G401 (cell line): Measurements from ENCODE around the gene SLC5A10. TPM values are rescaled to one million over a fixed set of nuclear protein-coding genes. Genes with fewer than 3 reads are reported as not detected.
"Not testable (repeated sequence)": the region's sequence is repeated elsewhere in the genome, so short reads cannot be mapped to it uniquely, and the experiment has no call there.

Experiments
- DNase-seq: peaks from one replicate; pipeline ENCODE4 v3.0.0-alpha.2; 2015; ENCODE audit warnings: low spot score
- in situ Hi-C: cut with HindIII; loops from 2 replicates; pipeline ENCODE4 v1.10.0; 2016; ENCODE audit warnings: low sequenced_read_pairs, mixed read lengths
- total RNA-seq: library from RNA; depleted of rRNA; stranded (reverse); fragments of >200 nt; shearing (Covaris generic); gene quantifications from 2 replicates; pipeline ENCODE4 v1.2.3, GENCODE V29; 2014

Gene SLC5A10
- total RNA-seq, 1 experiment from 2014 or later, result not detected

DNA sequence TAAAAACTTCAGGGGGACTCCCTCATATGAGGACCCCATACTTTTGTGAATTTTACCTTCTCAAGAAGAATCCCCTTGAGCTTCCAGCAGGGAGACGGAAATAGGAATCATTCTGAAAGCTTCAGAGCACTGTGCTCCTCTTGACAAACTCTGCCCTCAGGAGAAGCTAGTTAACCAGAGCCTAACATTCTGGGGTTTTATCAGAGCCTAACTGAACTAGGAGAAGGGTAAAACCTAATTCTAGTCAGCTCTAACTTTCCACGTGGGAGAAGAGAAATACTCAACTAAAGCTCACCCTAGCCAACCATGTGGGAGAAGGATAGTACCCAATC, 13.3 kb upstream of the SLC5A10 start:
- in situ Hi-C loops, result no loop called here
- no peak for DNase-seq

DNA sequence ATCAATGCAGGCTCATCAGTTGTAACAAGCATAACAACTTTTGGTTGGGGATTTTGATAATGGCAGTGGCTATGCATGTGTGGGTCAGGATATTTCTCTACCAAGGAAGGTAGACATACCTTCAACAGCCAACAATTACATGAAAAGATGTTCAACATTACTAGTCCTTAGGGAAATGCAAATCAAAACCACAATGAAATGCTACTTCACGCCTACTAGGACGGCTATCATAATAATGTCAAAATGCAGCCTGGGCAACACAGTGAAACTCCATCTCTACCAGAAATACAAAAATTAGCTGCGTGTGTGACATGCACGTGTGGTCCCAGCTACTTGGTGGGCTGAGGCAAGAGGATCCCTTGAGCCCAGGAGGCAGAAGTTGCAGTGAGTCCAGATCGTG, 7.3 kb upstream of the SLC5A10 start:
- DNase-seq, result no peak
- in situ Hi-C loops, result no loop called here

DNA sequence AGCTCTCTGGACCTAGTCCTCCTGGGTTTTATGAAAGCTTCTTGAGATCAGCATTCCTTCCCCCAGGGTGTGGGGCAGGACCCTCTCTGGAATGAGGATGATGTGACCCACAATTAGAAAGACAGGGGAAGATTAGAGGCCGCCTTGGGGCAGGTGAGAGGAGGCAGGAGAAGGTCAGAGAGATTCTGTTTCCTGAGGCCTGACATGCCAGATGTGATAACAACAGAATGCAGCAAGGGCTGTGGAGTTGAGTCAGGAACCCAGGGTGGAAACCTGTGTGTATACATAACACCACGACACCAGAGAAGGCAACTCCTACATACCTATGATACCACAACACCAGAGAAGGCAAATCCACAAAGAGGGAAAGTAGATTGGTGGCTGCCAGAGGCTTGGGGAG, 5.4 kb upstream of the SLC5A10 start:
- no peak for DNase-seq

DNA sequence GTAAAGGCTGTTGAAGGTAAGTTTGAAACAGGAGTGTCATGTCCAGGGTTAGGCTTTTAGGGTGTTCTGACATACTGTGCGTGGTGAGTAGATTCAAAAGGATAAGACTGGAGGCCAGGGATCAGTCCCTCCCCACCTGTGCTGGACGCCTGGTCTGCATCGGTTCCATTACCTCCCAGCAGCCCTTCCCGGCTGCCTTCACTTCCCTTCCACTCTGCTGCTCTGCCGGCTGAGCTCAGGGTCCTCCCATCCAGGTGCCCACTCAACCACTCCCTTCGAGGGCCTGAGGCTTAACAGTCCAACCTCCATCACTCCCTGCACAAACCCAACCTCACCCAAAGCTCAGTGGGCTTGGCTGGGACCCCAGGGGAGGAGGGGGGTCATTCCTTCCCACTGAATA, 4.1 kb upstream of the SLC5A10 start:
- in situ Hi-C loops, result no loop called here
- no peak for DNase-seq

More for the DNA sequence above, 5.4 kb upstream of the SLC5A10 start:
- in situ Hi-C loops, result no loop called here

DNA sequence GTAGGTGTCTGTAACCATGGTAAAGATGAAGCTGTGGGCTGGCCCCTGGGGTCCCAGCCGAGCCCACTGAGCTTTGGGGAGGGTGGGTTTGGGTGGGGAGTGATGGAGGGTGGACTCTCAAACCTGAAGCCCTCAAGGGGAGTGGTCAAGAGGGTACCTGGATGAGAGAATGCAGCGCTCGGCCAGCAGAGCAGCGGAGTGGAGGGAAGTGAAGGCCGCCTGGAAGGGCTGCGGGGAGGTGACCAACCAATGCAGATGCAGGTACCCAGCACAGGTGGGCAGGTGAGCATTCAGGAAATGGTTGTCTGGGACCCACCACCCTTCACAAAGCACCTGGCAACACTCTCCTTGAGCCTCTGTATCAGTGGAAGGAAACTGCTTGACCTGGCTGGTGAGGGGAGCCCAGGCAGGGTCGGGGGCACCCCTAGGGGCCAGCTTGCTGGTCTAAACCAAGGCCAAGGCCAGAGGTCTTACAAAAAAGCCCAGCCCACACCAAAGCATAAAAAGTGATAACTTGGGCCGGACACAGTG, 3.4 kb upstream of the SLC5A10 start:
- in situ Hi-C loops, result no loop called here
- no peak for DNase-seq

DNA sequence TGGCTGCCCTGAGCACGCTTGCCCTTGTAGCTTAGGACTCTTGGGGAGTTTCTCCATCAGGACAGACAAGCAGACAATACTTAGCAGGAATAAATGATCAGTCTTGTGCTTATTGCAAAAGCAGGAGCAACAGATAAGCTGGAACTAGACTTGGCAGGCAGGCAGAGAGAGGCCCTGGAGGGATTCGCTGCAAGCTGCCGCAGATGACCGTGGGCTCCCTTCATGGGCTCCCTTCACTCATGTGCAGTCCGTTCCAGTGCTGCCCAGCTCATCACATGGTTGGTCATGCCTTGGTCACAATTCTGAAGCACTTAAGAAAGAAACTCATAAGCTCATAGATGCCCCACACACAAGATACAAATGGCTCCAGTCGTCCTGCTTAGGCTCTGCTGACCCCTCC, 2.4 kb upstream of the SLC5A10 start:
- no peak for DNase-seq
- in situ Hi-C loops, result no loop called here

DNA sequence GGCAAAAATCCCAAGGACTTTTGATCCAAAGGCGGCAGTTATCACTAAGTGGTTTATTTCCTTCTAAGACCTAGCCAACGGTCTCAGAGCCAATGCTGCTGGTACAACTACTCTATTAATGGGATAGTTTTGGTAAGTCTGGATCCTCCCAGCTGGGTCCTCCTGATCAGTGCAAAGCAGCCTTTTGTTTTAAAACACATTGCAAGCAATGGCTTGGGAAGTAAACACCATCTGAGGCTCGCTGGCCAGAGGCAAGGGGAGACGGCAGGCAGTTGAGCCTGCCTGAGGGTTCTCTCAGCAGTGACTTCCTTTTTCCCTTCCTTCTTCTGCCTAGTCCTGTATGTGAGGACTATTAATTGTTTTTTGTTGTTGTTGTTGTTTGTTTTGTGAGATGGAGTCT, 1.6 kb upstream of the SLC5A10 start:
- in situ Hi-C loops, result no loop called here
- no peak for DNase-seq

DNA sequence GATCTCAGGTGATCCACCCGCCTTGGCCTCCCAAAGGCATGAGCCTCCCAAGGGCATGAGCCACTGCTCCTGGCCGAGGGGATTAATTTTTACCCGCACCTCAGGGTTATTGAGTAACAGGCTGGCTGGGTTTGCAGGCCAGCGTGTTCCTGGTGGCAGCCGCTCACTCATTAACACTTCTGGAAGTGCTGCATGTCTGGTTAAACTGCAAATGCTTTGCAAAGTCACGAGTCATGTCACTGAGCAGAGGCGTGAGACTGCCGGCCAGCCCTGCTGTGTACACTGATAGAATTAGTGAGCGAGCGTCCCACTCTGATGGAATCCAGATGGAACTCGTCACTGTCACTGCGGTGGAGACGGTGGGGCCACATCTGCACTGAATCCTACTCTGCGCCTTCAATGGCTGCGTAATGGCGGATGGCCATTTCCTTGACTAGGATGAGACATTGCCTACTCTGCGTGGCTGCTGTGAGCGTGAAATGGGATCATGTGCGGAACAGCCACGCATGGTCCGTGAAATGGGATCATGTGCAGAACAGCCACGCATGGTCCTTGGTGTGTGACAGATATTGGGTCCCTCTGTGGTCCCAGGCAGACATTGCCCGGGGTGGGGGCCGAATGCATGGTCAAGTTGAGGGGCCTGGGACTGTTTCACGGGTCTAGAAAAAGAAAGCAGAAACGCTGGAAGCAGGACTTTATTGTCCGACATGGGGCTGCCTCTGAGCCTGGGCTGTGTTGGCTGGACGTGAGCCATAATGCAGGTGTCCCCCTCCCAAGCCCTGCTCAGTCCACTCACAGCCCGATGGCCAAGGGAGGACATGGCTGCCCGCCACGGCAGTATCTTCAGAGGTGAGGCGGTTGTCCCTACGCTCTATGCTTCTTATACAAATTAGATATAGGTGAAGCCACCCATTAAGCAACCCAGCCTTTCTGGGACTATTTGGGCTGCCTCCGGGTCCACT, 740 bp upstream of the SLC5A10 start:
- DNase-seq, result no peak
- in situ Hi-C loops, result no loop called here

DNA sequence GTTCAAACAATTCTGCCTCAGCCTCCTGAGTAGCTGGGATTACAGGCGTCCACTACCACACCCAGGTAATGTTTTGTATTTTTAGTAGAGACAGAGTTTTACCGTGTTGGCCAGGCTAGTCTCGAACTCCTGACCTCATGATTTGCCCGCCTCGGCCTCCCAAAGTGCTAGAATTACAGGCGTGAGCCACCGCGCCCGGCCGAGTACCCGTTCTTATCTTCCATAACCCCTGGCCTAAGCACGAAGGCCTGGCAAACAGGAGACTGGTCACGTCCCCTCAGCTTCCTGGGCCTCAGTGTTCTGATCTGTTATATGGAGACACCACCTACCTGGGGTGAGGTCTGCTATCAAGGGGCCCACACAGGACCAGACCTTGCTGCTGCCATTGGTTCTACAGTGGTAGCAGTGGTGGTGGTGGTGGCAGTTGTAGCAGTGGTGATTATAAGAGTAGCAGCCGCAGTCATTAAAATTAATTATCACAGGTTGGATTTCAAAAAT, 1.3 kb downstream of the SLC5A10 start:
- in situ Hi-C loops, result no loop called here

DNA sequence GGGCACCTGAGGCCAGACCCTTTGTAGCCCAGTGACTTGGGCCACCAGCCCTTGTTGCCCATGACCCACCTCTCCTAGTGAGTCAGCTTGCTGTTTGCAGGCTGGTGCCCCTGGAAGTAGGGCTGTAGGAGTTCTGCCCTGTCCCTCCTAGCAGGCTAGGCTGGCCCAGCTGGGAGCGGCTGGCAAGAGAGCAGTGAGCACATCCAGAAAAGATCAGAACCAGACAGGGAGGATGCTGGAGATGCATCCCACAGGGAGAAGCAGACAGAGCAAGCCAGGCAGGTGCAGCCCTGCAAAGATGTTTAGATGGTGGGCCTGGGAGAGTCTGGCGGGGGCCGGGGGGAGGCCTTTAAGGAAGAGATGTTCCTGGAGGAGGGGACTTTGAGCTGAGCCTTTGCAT, 2.4 kb downstream of the SLC5A10 start:
- no peak for DNase-seq
- in situ Hi-C loops, result no loop called here

More for the DNA sequence above, 1.3 kb downstream of the SLC5A10 start:
- DNase-seq, result no peak

DNA sequence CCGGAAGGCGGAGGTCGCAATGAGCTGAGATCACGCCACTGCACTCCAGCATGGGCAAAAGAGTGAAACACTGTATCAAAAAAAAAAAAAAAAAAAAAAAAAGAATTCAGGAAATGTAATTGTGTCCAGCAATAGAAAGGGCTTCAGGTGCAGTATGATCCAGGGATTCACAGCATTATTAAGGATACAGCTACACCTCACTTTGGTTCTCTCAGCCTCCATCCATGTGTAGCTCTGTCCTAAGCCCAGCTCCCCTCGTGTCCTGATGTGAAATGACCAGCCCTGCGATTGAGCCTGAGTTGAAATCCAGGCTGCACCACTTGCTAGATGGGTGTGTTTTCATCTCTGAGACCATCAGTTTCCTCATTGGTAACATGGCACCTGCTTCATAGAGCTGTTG, 3.0 kb downstream of the SLC5A10 start:
- in situ Hi-C loops, result no loop called here
- DNase-seq, result no peak

DNA sequence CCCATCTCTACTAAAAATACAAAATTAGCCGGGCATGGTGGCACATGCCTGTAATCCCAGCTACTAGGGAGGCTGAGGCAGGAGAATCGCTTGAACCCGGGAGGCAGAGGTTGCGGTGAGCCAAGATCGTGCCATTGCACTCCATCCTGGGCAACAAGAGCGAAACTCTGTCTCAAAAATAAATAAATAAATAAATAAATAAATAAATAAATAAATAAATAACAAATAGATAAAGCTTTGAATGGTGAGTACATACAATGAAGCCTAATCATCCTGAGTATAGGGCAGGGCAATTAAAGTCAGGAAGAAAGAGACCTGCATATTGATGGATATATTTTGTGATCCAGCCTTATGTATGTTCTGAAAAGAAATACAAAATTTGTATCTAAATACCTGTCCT, 4.1 kb downstream of the SLC5A10 start:
- DNase-seq, in situ Hi-C loops: not testable (repeated sequence)

DNA sequence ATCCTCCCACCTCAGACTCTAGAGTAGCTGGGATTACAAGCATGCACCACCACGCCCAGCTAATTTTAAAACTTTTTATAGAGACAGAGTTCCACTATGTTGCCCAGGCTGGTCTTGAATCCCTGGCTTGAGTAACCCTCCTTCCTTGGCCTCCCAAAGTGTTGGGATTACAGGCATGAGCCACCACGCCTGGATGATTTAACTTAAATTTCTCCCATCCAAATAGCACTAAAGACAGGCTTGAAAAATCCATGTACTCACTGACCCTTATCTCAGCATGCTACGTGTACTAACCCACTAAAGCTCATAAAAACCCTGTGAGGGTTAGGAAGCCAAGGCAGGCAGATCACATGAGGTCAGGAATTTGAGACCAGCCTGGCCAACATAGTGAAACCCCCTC, 4.6 kb downstream of the SLC5A10 start:
- in situ Hi-C loops, result no loop called here
- no peak for DNase-seq

DNA sequence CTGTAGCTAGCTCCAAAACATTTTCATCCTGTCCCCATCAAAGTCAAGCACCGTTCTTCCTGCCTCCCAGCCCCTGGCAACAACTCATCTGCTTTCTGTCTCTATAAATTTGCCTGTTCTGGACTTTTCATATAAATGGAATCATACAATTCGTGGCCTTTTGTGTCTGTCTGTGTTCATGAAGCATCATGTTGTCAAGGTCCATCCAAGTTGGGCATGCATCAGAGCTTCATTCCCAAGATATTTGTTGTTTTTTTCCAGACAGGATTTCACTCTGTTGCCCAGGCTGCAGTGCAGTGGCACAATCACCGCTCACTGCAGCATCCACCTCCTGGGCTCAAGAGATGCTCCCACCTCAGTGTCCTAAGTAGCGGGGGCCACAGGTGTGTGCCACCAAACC, 5.9 kb downstream of the SLC5A10 start:
- in situ Hi-C loops, result no loop called here
- DNase-seq, result no peak

DNA sequence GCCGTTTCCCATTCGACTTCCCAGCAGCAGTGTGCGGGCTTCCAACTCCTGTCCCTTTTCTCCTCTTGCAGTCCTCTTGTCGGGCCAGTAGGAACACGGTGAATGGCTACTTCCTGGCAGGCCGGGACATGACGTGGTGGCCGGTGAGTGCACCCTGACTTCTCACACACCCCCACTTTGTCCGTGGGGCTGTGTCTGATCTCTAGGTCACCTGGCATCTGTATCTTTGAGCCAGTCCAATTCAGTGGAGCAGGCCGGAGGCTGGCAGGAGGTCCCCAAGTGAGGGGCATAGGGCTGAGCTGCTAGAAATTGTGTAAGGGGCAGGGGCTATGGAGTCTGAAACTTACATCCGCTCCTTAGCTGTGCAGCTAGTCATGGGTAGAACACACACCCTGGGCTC, 6.6 kb downstream of the SLC5A10 start:
- in situ Hi-C loops, result no loop called here
- DNase-seq, result no peak

DNA sequence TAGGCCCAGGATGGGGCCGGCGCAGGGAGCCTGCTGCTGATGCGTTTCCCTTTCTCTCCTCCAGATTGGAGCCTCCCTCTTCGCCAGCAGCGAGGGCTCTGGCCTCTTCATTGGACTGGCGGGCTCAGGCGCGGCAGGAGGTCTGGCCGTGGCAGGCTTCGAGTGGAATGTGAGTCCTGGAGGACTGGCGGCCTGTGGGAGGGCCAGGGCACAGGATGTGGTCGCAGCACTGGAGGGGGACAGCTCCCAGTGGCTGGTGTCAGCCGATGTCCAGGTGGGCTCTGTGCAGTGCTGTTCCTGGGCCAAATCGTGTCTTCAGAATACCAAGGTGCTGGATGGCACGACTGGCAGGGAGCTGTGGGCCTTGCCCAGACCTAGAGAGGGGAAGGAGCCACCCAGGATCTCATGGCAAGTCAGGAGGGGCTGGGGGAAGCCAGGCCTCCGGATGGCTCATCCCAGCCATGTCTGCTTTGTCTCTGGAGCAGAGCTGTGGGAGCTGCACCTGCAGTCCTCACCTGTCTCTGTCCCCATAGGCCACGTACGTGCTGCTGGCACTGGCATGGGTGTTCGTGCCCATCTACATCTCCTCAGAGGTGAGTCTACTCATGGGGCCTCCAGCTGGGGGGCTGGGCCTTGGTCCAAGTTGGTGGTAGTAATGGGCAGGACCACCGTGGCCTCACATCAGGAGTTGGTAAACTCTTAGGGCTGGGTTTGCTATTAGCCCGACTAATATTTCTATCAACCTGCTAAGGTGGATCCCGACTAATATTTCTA, 7.3 kb downstream of the SLC5A10 start:
- DNase-seq, result no peak
- in situ Hi-C loops, result no loop called here

DNA sequence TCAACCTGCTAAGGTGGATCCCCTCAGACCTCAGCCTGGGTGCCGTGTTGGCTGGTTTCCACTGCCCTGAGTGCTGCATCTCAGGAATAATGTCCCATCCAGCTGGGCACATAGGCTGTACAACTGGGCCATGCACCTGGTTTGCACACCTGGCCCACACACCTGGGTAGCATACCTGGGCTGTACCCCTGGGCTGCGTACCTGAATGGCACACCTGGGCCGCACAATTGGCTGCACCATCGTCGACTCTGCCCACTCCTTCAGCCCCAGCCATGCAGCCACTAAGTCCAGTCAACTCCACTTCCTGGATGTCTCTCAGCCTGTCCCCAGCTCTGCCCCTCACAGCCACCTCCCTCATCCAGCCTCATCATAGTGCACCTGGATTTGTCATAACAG, 7.9 kb downstream of the SLC5A10 start:
- DNase-seq, result no peak

DNA sequence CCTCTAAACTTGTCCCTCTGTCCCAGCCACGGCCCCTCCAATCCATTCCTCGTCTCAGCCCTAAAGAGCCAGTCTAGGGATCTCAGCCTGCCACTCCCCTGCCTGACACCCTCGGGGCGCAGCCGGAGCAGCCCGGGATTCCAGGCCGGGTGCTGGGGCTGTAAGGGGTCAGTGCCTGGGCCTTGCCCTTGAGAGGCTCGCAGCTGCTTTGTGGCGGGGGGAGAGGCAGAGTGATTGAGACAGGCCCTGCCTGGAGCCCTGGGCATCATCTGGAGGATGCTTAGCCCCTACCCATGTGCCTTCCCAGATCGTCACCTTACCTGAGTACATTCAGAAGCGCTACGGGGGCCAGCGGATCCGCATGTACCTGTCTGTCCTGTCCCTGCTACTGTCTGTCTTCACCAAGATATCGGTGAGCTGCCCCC, 8.3 kb downstream of the SLC5A10 start:
- in situ Hi-C loops, result no loop called here
- no peak for DNase-seq

More for the DNA sequence above, 7.9 kb downstream of the SLC5A10 start:
- in situ Hi-C loops, result no loop called here

DNA sequence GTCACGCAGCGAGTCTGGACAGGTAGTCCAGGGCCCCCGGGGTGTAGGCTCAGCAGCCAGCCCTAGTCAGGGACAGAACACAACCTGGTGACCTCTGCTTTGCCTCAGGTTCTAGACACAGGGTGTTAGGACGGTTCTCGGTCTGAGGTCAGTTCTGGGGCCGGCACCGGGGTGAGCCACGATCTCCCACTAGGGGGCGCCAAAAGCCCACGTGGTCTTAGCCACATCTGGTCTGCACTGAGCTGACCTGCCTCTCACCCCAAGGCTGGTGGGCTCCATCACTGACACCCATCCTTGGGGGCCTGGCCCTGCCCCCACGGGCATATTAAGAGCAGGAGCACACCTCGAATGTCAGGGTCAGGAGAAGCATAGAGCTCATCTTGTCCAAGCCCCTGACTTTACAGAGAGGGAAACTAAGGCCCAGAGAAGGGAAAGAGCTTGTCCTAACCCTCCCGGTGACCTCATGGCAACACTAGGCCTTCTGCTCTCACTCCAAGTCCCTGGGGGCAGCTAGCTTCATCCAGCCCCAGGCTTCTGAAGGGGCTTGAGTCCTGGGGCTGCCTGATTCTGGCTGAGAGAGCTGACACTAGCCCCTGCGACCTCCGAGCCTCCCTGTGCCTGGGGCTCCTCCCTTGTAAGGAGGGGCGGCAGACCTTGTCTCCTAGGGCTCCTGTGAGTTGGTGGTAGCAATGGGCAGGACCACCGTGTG, 9.0 kb downstream of the SLC5A10 start:
- peak; percentile 34 for DNase-seq
- in situ Hi-C loops, result no loop called here
